ENCODE measurements around the gene ZNF280A.
A peak's percentile ranks its signal among the peaks of the same experiment; 100 is the strongest.
"Not testable (repeated sequence)": the region's sequence is repeated elsewhere in the genome, so short reads cannot be mapped to it uniquely, and the experiment has no call there.

Gene ZNF280A

DNA sequence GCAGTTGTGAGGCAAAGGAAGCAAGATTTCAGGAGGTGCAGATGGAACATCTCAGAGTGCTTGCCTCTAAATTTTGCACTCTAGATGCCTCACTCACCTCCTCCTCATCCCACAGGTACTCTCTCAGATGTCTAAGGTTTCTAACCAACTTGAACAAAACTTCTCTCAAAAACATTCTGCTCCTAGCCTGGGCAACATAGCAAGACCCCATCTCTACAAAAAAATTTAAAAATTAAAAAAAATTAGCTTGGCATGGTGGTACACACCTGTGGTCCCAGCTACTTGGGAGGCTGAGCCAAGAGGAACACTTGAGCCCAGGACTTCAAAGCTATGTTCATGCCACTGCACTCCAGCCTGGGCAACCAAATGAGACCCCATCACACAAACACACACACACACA, 4.2 kb downstream of the ZNF280A start:
- Histone ChIP-seq H3K9ac (ENCODE audit: low read length in 5 of 5) (no peak overlapping the region), H3K4me1 (ENCODE audit: control insufficient read depth in 5 of 5, insufficient read depth in 5 of 5, low read length in 5 of 5) (peaks cover 0 to 6% (median 0%) of the 10 kb centered on the region in 5 donors), H3K9me3 (ENCODE audit: control insufficient read depth in 5 of 5, low read length in 5 of 5) (no peaks in the 10 kb centered on the region), H3K27ac (ENCODE audit: low read depth, low read length) (no peak overlapping the region), H3K4me3 (ENCODE audit: low read depth in 1 of 5, low read length in 5 of 5) (no peak overlapping the region), H3K27me3 (ENCODE audit: control insufficient read depth in 5 of 5, insufficient read depth in 4 of 5, low read length in 5 of 5) (peaks cover 0 to 18% (median 7%) of the 10 kb centered on the region in 5 donors), H3K36me3 (ENCODE audit: control insufficient read depth in 5 of 5, insufficient read depth in 5 of 5, low read length in 5 of 5) (no peaks in the 10 kb centered on the region)

DNA sequence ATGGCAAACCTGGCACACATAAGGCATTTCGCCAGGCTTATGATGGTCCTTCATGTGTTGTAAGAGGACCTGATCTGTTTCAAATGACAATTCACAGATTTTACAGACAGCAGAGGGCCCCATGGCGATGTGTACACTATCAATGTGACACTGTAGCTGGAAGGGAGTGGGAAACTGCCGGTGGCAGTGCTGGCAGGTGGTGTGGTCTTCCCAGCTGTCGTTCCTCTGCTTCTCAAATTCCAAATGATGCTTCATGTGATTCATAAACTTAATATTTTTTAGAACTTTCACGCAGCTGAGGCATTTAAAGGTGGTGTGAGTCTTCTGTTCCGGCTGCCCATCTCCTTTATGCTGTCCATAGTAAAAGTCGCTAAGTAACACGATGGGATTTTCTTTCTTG, 5.6 kb downstream of the ZNF280A start:
- H3K36me3 ChIP-seq (ENCODE audit: control insufficient read depth in 5 of 5, insufficient read depth in 5 of 5, low read length in 5 of 5); H3K4me1 ChIP-seq (ENCODE audit: control insufficient read depth in 5 of 5, insufficient read depth in 5 of 5, low read length in 5 of 5); H3K4me3 ChIP-seq (ENCODE audit: low read depth in 1 of 5, low read length in 5 of 5); H3K9me3 ChIP-seq (ENCODE audit: control insufficient read depth in 5 of 5, low read length in 5 of 5); H3K27ac ChIP-seq (ENCODE audit: low read depth, low read length); H3K9ac ChIP-seq (ENCODE audit: low read length in 5 of 5): not testable (repeated sequence)
- H3K27me3 ChIP-seq (ENCODE audit: control insufficient read depth in 5 of 5, insufficient read depth in 4 of 5, low read length in 5 of 5), result peaks cover 0 to 18% (median 7%) of the 10 kb centered on the region in 5 donors

DNA sequence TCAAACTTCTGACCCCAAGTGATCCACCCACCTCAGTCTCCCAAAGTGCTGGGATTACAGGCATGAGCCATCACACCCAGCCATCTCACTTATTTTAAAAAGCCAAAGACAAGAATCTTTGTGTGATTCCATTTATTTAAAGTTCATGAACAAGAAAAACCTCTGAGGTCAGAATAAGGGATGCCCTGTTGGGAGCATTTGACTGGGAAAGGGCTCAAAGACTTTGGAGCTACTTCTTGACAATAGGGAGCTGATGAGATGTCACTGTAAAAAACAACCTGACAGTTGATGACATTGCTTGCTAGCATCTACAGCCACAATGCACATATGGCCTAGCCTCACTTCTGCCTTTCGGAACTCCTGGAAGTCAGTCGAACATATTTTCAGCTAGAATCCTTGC, 6.5 kb downstream of the ZNF280A start:
- H3K4me3 ChIP-seq (ENCODE audit: low read depth in 1 of 5, low read length in 5 of 5), result no peak overlapping the region
- peaks cover 0 to 4% (median 2%) of the 10 kb centered on the region in 5 donors for H3K4me1 ChIP-seq (ENCODE audit: control insufficient read depth in 5 of 5, insufficient read depth in 5 of 5, low read length in 5 of 5)
- peaks cover 0 to 16% (median 7%) of the 10 kb centered on the region in 5 donors for H3K9me3 ChIP-seq (ENCODE audit: control insufficient read depth in 5 of 5, low read length in 5 of 5)
- H3K27me3 ChIP-seq (ENCODE audit: control insufficient read depth in 5 of 5, insufficient read depth in 4 of 5, low read length in 5 of 5), result peaks cover 0 to 18% (median 7%) of the 10 kb centered on the region in 5 donors
- no peak overlapping the region for H3K9ac ChIP-seq (ENCODE audit: low read length in 5 of 5)
- no peak overlapping the region for H3K27ac ChIP-seq (ENCODE audit: low read depth, low read length)
- no peaks in the 10 kb centered on the region for H3K36me3 ChIP-seq (ENCODE audit: control insufficient read depth in 5 of 5, insufficient read depth in 5 of 5, low read length in 5 of 5)

DNA sequence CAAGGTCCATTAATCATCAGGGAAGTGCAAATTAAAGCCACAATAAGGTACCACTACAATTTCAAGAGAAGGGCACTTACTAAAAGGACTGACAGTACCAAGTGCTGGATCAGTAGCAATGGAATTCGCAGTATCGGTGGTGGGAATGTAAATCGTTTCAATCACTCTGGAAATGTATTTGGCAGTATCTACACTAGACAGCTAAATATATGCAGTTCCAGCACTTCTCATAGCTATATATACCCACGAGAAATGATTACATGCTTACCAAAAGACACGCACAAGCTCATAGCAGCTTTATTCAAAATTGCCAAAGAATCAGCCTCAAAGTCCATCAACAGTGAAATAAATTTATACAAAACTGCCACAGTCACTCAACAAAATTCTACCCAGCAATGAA, 7.1 kb downstream of the ZNF280A start:
- no peak overlapping the region for H3K4me3 ChIP-seq (ENCODE audit: low read depth in 1 of 5, low read length in 5 of 5)

DNA sequence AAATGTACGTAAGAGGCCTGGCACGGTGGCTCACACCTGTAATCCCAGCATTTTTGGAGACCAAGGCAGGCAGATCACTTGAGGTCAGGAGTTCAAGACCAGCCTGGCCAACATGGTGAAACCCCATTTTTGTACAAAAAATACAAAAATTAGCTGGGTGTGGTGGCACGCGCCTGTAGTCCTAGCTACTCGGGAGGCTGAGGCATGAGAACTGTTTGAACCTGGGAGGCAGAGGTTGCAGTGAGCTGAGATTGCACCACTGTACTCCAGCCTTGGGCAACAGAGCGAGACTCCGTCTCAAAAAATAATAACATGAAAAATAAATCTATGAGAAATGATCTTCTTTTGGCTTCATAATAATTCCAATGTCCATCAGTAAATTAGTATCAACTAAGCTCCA, 9.2 kb downstream of the ZNF280A start:
- Histone ChIP-seq H3K27me3 (ENCODE audit: control insufficient read depth in 5 of 5, insufficient read depth in 4 of 5, low read length in 5 of 5) (peaks cover 0 to 18% (median 9%) of the 10 kb centered on the region in 5 donors), H3K9me3 (ENCODE audit: control insufficient read depth in 5 of 5, low read length in 5 of 5) (peaks cover 0 to 16% (median 7%) of the 10 kb centered on the region in 5 donors), H3K4me1 (ENCODE audit: control insufficient read depth in 5 of 5, insufficient read depth in 5 of 5, low read length in 5 of 5) (peaks cover 0 to 14% (median 12%) of the 10 kb centered on the region in 5 donors)
- not testable (repeated sequence) for H3K4me3 ChIP-seq (ENCODE audit: low read depth in 1 of 5, low read length in 5 of 5); H3K9ac ChIP-seq (ENCODE audit: low read length in 5 of 5); H3K36me3 ChIP-seq (ENCODE audit: control insufficient read depth in 5 of 5, insufficient read depth in 5 of 5, low read length in 5 of 5); H3K27ac ChIP-seq (ENCODE audit: low read depth, low read length)

More for the DNA sequence above, 7.1 kb downstream of the ZNF280A start:
- H3K4me1 ChIP-seq (ENCODE audit: control insufficient read depth in 5 of 5, insufficient read depth in 5 of 5, low read length in 5 of 5), result peaks cover 0 to 10% (median 9%) of the 10 kb centered on the region in 5 donors
- no peak overlapping the region for H3K27ac ChIP-seq (ENCODE audit: low read depth, low read length)
- H3K36me3 ChIP-seq (ENCODE audit: control insufficient read depth in 5 of 5, insufficient read depth in 5 of 5, low read length in 5 of 5), result no peaks in the 10 kb centered on the region
- H3K9me3 ChIP-seq (ENCODE audit: control insufficient read depth in 5 of 5, low read length in 5 of 5), result peaks cover 0 to 16% (median 7%) of the 10 kb centered on the region in 5 donors
- H3K27me3 ChIP-seq (ENCODE audit: control insufficient read depth in 5 of 5, insufficient read depth in 4 of 5, low read length in 5 of 5), result peaks cover 0 to 22% (median 9%) of the 10 kb centered on the region in 5 donors
- H3K9ac ChIP-seq (ENCODE audit: low read length in 5 of 5), result no peak overlapping the region

DNA sequence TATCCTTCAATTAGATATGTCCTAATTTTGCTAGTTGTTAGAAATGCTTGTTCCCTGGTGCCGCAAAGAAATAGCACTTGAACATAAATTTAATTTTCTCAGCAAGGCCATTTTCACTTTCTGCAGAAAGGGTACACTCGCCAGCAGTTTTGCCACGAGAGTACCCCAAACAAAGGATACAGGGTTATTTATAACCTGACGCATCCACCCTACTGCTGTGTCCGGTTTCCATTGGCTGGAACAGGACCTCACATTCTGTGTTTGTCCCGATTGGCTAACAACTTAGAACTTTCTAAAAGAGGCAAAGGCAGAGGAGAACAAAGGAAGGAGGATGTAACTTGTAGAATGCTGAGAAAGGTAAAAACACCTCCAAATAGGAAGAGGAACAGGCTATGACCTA, 10.2 kb downstream of the ZNF280A start:
- peaks cover 0 to 14% (median 12%) of the 10 kb centered on the region in 5 donors for H3K4me1 ChIP-seq (ENCODE audit: control insufficient read depth in 5 of 5, insufficient read depth in 5 of 5, low read length in 5 of 5)
- H3K9ac ChIP-seq (ENCODE audit: low read length in 5 of 5); H3K27ac ChIP-seq (ENCODE audit: low read depth, low read length); H3K4me3 ChIP-seq (ENCODE audit: low read depth in 1 of 5, low read length in 5 of 5); H3K36me3 ChIP-seq (ENCODE audit: control insufficient read depth in 5 of 5, insufficient read depth in 5 of 5, low read length in 5 of 5): not testable (repeated sequence)
- H3K9me3 ChIP-seq (ENCODE audit: control insufficient read depth in 5 of 5, low read length in 5 of 5), result peaks cover 0 to 16% (median 7%) of the 10 kb centered on the region in 5 donors
- H3K27me3 ChIP-seq (ENCODE audit: control insufficient read depth in 5 of 5, insufficient read depth in 4 of 5, low read length in 5 of 5), result peaks cover 0 to 14% (median 5%) of the 10 kb centered on the region in 5 donors

DNA sequence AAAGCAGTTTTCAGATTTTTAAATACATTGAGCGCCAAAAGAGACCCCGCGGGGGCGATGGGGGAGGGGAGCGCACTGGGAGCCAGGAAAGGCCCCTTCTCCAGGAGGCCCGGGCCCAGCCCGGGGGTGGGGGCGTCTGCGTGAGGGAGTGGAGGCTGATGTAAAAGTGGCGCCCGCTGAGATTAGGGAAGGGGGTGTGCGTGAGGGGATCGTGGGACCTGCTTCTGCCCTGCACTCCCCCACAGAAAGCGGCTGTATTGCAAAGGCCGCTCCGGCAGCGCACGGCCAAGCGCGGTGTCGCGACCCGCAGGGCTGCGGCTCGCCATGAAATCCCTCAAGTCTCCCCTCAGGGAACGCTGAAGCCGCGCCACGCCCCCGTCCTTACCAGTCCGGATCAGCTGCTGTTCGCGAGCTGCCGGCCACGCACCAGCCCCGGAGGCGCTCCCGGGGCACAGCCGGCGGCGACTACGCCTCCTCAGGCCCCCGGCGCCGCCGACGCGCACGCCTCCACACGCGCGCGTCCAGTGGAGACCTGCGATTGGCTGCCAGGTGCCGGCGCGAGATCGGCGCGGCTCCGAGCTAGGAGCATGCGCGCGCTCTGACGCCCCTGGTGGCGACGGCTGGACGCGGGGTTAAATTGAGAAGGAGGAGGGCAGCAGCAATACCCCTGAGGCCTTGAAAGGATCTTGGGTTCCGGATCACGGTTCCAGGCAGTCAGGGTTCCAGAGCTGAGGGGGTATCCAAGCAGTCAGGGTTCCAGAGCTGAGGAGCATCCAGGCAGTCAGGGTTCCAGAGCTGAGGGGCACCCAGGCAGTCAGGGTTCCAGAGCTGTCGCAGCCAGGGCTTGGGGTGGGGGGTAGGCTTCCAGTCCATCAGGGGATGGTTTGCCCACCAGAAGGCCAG, 11.5 kb downstream of the ZNF280A start, which contains the start of gene ZNF280B:
Gene ZNF280B, minus strand, starts transcription at position 469 of the 903 bp plus-strand sequence. CDS start 19,344 bp downstream, outside the sequence.
- Histone ChIP-seq H3K36me3 (ENCODE audit: control insufficient read depth in 5 of 5, insufficient read depth in 5 of 5, low read length in 5 of 5) (no peaks in the 10 kb centered on the region), H3K4me1 (ENCODE audit: control insufficient read depth in 5 of 5, insufficient read depth in 5 of 5, low read length in 5 of 5) (peaks cover 0 to 14% (median 12%) of the 10 kb centered on the region in 5 donors), H3K9me3 (ENCODE audit: control insufficient read depth in 5 of 5, low read length in 5 of 5) (peaks cover 0 to 16% (median 7%) of the 10 kb centered on the region in 5 donors), H3K27me3 (ENCODE audit: control insufficient read depth in 5 of 5, insufficient read depth in 4 of 5, low read length in 5 of 5) (peaks cover 0 to 6% (median 2%) of the 10 kb centered on the region in 5 donors), H3K27ac (ENCODE audit: low read depth, low read length) (no peak within 1 kb of the TSS), H3K4me3 (ENCODE audit: low read depth in 1 of 5, low read length in 5 of 5) (peak within 1 kb of the TSS; percentile 54 to 74 (median 62)), H3K9ac (ENCODE audit: low read length in 5 of 5) (peak within 1 kb of the TSS in 4 of 5 donors; percentile 55 to 67 (median 63))

DNA sequence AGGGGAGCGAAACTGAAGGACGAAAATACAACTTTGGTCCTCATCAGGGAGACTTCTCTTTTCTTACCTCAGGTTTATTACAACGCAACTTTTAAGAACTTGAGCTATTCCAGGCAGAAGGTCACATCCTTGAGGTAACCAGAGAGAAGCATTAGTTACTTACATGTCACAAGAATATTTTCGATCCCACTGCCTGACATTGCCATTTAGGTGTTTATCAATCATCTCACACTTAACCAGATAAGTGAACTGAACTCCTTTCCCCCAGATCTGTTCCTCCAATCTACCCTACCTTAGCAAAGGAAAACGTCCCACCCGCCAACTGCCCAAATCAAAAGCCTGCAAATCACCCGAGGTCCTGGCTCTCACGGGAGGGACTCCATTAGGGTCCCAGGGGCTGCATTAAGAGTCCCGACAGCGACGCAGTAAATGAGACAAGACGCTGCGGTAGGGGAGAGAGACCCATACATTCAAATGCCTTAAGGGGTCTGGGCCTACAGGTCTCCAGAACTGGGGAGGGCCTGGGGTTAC, 12.3 kb downstream of the ZNF280A start:
- H3K27me3 ChIP-seq (ENCODE audit: control insufficient read depth in 5 of 5, insufficient read depth in 4 of 5, low read length in 5 of 5), result peaks cover 0 to 6% (median 2%) of the 10 kb centered on the region in 5 donors
- H3K9ac ChIP-seq (ENCODE audit: low read length in 5 of 5), result peak overlapping the region in 4 of 5 donors; percentile 55 to 67 (median 63)
- H3K4me1 ChIP-seq (ENCODE audit: control insufficient read depth in 5 of 5, insufficient read depth in 5 of 5, low read length in 5 of 5), result peaks cover 0 to 14% (median 12%) of the 10 kb centered on the region in 5 donors
- no peak overlapping the region for H3K27ac ChIP-seq (ENCODE audit: low read depth, low read length)
- H3K36me3 ChIP-seq (ENCODE audit: control insufficient read depth in 5 of 5, insufficient read depth in 5 of 5, low read length in 5 of 5), result no peaks in the 10 kb centered on the region
- H3K9me3 ChIP-seq (ENCODE audit: control insufficient read depth in 5 of 5, low read length in 5 of 5), result peaks cover 0 to 16% (median 7%) of the 10 kb centered on the region in 5 donors
- H3K4me3 ChIP-seq (ENCODE audit: low read depth in 1 of 5, low read length in 5 of 5), result peak overlapping the region; percentile 54 to 74 (median 62)

DNA sequence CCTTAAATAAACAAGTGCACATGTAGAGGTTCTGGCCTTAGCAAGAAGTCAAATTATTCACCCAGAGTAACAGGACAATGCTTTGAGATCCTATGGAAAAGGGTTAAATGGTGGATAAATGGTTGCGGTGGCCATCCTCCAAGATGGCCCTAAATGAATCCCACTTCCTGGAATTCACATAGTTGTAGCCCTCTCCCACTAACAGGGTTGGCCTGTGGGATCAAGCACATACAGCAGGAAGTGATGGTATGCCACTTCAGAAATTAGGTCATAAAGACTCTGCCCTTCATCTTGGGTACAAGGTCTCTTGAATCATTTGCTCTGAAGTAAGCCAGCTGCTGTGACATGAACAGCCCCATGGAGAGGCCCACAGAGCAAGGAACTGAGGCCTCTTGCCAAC, 13.3 kb downstream of the ZNF280A start:
- H3K4me1 ChIP-seq (ENCODE audit: control insufficient read depth in 5 of 5, insufficient read depth in 5 of 5, low read length in 5 of 5), result peaks cover 0 to 14% (median 12%) of the 10 kb centered on the region in 5 donors
- H3K36me3 ChIP-seq (ENCODE audit: control insufficient read depth in 5 of 5, insufficient read depth in 5 of 5, low read length in 5 of 5), result no peaks in the 10 kb centered on the region
- peaks cover 0 to 16% (median 7%) of the 10 kb centered on the region in 5 donors for H3K9me3 ChIP-seq (ENCODE audit: control insufficient read depth in 5 of 5, low read length in 5 of 5)
- H3K4me3 ChIP-seq (ENCODE audit: low read depth in 1 of 5, low read length in 5 of 5), result no peak overlapping the region
- H3K27me3 ChIP-seq (ENCODE audit: control insufficient read depth in 5 of 5, insufficient read depth in 4 of 5, low read length in 5 of 5), result peaks cover 0 to 6% (median 2%) of the 10 kb centered on the region in 5 donors
- no peak overlapping the region for H3K27ac ChIP-seq (ENCODE audit: low read depth, low read length)
- H3K9ac ChIP-seq (ENCODE audit: low read length in 5 of 5), result no peak overlapping the region

DNA sequence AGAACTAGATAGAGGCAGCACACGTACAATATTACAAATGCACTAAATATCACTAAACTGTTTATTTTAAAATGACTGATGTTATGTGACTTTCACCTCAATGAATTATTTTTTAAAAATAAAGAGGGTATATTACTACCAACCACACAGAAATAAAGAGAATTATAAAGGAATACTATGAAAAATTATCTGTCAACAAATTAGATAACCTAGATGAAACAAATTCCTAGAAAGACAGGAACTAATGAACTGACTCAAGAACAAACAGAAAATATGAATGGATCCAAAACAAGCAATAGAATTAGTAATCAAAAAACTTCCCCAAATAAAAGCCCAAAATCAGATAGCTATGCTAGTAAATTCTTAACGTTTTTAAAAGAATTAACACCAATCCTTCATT, 21.8 kb downstream of the ZNF280A start:
- Histone ChIP-seq H3K4me3 (ENCODE audit: low read depth in 1 of 5, low read length in 5 of 5) (no peak overlapping the region), H3K27me3 (ENCODE audit: control insufficient read depth in 5 of 5, insufficient read depth in 4 of 5, low read length in 5 of 5) (no peaks in the 10 kb centered on the region), H3K27ac (ENCODE audit: low read depth, low read length) (no peak overlapping the region), H3K9ac (ENCODE audit: low read length in 5 of 5) (no peak overlapping the region), H3K9me3 (ENCODE audit: control insufficient read depth in 5 of 5, low read length in 5 of 5) (no peaks in the 10 kb centered on the region), H3K36me3 (ENCODE audit: control insufficient read depth in 5 of 5, insufficient read depth in 5 of 5, low read length in 5 of 5) (no peaks in the 10 kb centered on the region), H3K4me1 (ENCODE audit: control insufficient read depth in 5 of 5, insufficient read depth in 5 of 5, low read length in 5 of 5) (no peaks in the 10 kb centered on the region)
